ENCODE measurements around the gene CLEC4G. TPM values are rescaled to one million over a fixed set of nuclear protein-coding genes. Genes with fewer than 3 reads are reported as not detected.

The CLEC4G gene
- total and polyA plus RNA-seq, 3 experiments from 2014 or later, result not detected

DNA sequence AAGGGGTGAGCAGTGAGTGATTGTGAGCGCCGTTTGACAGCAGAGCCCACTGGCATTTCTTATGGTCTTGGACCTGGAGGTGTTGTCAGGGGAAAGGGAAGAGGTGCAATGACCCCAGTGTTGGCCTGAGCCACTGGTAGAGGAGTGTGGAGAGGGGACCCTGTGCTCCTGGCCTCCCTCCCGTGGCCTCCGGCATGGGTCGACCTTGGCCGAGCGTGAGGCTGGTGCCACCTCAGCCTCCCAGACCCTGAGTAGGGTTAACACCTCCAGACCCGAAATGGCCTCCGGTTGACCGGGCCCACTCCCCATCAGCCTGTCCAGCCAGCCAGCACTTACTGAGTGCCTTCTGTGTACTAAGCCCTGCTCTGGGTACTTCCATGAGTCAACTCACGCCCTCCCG, 44.7 kb downstream of the CLEC4G start:
- peaks cover 0 to 6% (median 3%) of the 10 kb centered on the region in 3 donors for H3K4me1 Mint-ChIP-seq
- no peaks in the 10 kb centered on the region for H3K27me3 ChIP-seq (ENCODE audit: insufficient read depth, low read length, poor library complexity, severe bottlenecking)
- DNase-seq, result no peak
- H3K4me3 ChIP-seq (ENCODE audit: low read length), result no peak overlapping the region
- no peaks in the 10 kb centered on the region for H3K9me3 Mint-ChIP-seq
- peaks cover 10% of the 10 kb centered on the region for H3K9me3 ChIP-seq (ENCODE audit: low read length)
- no peak overlapping the region for H3K27ac ChIP-seq (ENCODE audit: low read depth, low read length)
- ChIA-PET POLR2A (no interaction called here), CTCF (no interaction called here)
- peaks cover 0 to 3% of the 10 kb centered on the region in 2 donors for H3K27me3 Mint-ChIP-seq
- H3K36me3 Mint-ChIP-seq, result peaks cover 0 to 17% (median 2%) of the 10 kb centered on the region in 3 donors
- H3K4me3 Mint-ChIP-seq, result no peak overlapping the region
- H3K27ac Mint-ChIP-seq, result peak overlapping the region in 1 of 8 donors; percentile 18
- H3K36me3 ChIP-seq (ENCODE audit: insufficient read depth, low read length), result peaks cover 6% of the 10 kb centered on the region
- H3K4me1 ChIP-seq (ENCODE audit: insufficient read depth, low read length), result peaks cover under 1% of the 10 kb centered on the region

DNA sequence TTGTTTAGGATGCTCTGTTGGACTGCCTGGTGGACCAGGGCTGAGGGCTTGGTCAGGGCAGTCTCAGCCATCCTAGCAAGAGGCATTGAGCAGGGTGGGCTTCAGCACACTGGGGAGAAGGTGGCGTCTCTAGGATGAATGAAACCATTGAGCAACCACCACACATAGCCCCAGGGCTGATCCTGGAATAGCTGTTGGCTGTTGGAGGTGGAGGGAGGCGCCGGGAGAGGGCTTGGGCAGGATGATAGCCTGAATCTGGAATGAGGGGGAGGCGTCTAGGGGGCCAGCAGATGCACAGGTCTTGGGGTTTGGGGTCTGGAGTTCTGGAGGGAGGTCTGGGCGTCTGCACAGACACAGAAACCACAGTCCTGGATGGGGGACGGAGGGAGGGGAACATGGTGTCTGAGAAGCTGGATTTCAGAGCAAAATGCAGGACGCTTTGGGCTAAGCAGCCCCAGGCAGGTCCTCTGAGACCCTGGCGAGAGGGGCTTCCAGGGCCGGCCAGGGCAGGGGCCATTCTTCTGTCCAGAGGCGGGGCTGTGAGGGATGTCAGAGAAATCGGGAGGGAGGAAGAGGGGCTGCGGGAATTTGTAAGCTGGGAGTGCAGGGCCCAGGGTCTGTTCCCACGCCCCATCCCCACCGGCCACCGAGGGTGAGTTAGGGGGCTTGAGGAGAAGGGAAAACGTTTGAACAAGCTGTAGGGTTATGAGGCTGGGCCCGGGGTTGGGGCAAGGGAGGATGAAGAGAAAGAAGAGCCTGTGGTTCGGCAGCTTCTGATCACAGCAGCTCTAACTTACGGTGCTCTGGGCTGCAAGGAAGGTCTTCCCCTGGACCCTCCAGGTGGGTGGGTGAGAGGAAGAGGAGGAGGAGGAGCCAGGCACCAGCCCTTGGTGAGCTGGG, 46.1 kb downstream of the CLEC4G start:
- H3K4me1 Mint-ChIP-seq, result peaks cover 5 to 14% (median 9%) of the 10 kb centered on the region in 3 donors
- no peak for DNase-seq
- Histone ChIP-seq H3K36me3 (ENCODE audit: insufficient read depth, low read length) (peaks cover 6% of the 10 kb centered on the region), H3K4me1 (ENCODE audit: insufficient read depth, low read length) (peaks cover 9% of the 10 kb centered on the region), H3K4me3 (ENCODE audit: low read length) (no peak overlapping the region), H3K9me3 (ENCODE audit: low read length) (no peaks in the 10 kb centered on the region), H3K27me3 (ENCODE audit: insufficient read depth, low read length, poor library complexity, severe bottlenecking) (no peaks in the 10 kb centered on the region), H3K27ac (ENCODE audit: low read depth, low read length) (no peak overlapping the region)
- peaks cover 0 to 3% of the 10 kb centered on the region in 2 donors for H3K27me3 Mint-ChIP-seq
- ChIA-PET POLR2A (no interaction called here), CTCF (no interaction called here)
- H3K4me3 Mint-ChIP-seq, result peak overlapping the region in 2 of 7 donors; percentile 6 to 20
- H3K9me3 Mint-ChIP-seq, result no peaks in the 10 kb centered on the region
- peak overlapping the region in 4 of 8 donors; percentile 6 to 91 (median 49) for H3K27ac Mint-ChIP-seq
- H3K36me3 Mint-ChIP-seq, result peaks cover 0 to 24% (median 2%) of the 10 kb centered on the region in 3 donors

DNA sequence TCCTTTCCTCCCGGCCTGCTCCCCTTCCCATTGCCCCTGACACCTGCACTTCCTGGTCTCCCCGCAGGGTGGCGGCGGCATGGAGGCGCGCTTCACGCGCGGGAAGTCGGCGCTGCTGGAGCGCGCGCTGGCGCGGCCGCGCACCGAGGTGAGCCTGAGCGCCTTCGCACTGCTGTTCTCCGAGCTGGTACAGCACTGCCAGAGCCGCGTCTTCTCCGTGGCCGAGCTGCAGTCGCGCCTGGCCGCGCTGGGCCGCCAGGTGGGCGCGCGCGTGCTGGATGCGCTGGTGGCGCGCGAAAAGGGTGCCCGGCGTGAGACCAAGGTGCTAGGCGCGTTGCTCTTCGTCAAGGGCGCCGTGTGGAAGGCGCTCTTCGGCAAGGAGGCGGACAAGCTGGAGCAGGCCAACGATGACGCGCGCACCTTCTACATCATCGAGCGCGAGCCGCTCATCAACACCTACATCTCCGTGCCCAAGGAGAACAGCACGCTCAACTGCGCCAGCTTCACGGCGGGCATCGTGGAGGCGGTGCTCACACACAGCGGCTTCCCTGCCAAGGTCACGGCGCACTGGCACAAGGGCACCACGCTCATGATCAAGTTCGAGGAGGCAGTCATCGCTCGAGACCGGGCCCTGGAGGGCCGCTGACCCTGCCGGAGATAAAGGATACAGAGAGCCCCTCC, 49.6 kb downstream of the CLEC4G start:
- CTCF ChIA-PET, result interaction anchor here (2.6 to 3.2 kb wide), 2 partner anchors 33 to 120 kb away, joined by 33 to 61 read pairs; no protein-coding TSS in a partner anchor
- peak overlapping the region in 3 of 8 donors; percentile 60 to 87 (median 64) for H3K27ac Mint-ChIP-seq
- no peaks in the 10 kb centered on the region for H3K9me3 Mint-ChIP-seq
- H3K4me3 ChIP-seq (ENCODE audit: low read length), result peak overlapping the region; percentile 83
- H3K9me3 ChIP-seq (ENCODE audit: low read length), result no peaks in the 10 kb centered on the region
- peaks cover 6% of the 10 kb centered on the region for H3K36me3 ChIP-seq (ENCODE audit: insufficient read depth, low read length)
- peaks cover 23 to 43% (median 26%) of the 10 kb centered on the region in 3 donors for H3K4me1 Mint-ChIP-seq
- H3K27ac ChIP-seq (ENCODE audit: low read depth, low read length), result no peak overlapping the region
- no peak for DNase-seq
- peaks cover 6 to 16% of the 10 kb centered on the region in 2 donors for H3K27me3 Mint-ChIP-seq
- peaks cover 25% of the 10 kb centered on the region for H3K4me1 ChIP-seq (ENCODE audit: insufficient read depth, low read length)
- POLR2A ChIA-PET, result no interaction called here
- H3K36me3 Mint-ChIP-seq, result peaks cover 0 to 24% (median 2%) of the 10 kb centered on the region in 3 donors
- no peaks in the 10 kb centered on the region for H3K27me3 ChIP-seq (ENCODE audit: insufficient read depth, low read length, poor library complexity, severe bottlenecking)
- H3K4me3 Mint-ChIP-seq, result peak overlapping the region in 6 of 7 donors; percentile 37 to 92 (median 86)

DNA sequence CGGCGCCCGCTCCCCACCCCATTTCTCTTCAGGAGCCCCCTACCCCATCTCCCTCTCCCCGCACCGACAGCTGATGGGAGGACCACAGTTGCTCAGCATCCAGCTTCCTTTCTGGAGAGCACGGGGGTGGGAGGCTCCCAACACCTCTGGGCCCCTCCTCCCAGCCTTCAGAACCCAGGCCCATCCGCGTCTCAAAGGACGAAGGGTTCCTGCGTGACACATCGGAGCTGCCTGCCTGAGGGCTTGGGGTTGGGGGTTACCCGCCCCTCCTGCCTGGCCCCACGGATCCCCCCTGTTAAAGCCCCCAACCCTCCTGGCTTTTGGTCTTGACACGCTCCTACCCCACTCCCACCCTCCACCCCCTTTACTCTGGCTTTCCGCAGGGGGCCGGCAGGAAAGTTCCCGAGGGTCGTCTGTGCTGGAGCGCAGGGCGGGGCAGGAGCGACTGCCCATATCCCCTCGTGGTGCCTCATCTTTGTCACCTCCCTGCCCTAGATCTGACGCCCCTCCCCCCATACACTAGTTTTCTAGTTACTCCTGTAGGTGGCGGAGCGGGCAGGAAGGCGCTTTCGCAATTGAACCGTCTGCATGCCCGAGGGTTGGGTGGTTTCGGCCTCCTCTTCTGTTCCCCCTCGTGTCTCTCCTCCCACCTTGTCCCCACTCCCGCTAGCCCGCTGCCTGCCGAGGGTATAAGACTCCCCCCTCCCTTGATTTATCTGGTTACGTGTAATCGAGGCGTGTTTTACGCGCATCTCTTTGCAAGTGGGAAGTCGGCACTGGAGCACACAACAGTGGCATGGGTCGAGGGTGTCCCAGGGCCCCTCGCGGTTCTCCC, 50.4 kb downstream of the CLEC4G start:
- Histone ChIP-seq H3K9me3 (ENCODE audit: low read length) (no peaks in the 10 kb centered on the region), H3K36me3 (ENCODE audit: insufficient read depth, low read length) (peaks cover 6% of the 10 kb centered on the region), H3K4me3 (ENCODE audit: low read length) (peak overlapping the region; percentile 83), H3K27me3 (ENCODE audit: insufficient read depth, low read length, poor library complexity, severe bottlenecking) (no peaks in the 10 kb centered on the region), H3K27ac (ENCODE audit: low read depth, low read length) (peak overlapping the region; percentile 82), H3K4me1 (ENCODE audit: insufficient read depth, low read length) (peaks cover 31% of the 10 kb centered on the region)
- CTCF ChIA-PET, result interaction anchor here (0.6 to 3.2 kb wide), 48 partner anchors 8 to 582 kb away, joined by 3 to 61 read pairs (median 4); partner anchors contain the start of genes PET100, RETN and STXBP2
- H3K36me3 Mint-ChIP-seq, result peaks cover 0 to 24% (median 2%) of the 10 kb centered on the region in 3 donors
- POLR2A ChIA-PET, result interaction anchor here (0.8 to 1.6 kb wide), 6 partner anchors 25 to 331 kb away, joined by 3 to 5 read pairs (median 3); partner anchors contain the start of genes MAP2K7 and STXBP2
- H3K4me1 Mint-ChIP-seq, result peaks cover 26 to 49% (median 34%) of the 10 kb centered on the region in 3 donors
- H3K27me3 Mint-ChIP-seq, result peaks cover 8 to 23% of the 10 kb centered on the region in 2 donors
- peak; percentile 70 to 86 (median 74) for DNase-seq
- peak overlapping the region; percentile 81 to 97 (median 89) for H3K27ac Mint-ChIP-seq
- H3K9me3 Mint-ChIP-seq, result no peaks in the 10 kb centered on the region
- H3K4me3 Mint-ChIP-seq, result peak overlapping the region; percentile 86 to 96 (median 86)

DNA sequence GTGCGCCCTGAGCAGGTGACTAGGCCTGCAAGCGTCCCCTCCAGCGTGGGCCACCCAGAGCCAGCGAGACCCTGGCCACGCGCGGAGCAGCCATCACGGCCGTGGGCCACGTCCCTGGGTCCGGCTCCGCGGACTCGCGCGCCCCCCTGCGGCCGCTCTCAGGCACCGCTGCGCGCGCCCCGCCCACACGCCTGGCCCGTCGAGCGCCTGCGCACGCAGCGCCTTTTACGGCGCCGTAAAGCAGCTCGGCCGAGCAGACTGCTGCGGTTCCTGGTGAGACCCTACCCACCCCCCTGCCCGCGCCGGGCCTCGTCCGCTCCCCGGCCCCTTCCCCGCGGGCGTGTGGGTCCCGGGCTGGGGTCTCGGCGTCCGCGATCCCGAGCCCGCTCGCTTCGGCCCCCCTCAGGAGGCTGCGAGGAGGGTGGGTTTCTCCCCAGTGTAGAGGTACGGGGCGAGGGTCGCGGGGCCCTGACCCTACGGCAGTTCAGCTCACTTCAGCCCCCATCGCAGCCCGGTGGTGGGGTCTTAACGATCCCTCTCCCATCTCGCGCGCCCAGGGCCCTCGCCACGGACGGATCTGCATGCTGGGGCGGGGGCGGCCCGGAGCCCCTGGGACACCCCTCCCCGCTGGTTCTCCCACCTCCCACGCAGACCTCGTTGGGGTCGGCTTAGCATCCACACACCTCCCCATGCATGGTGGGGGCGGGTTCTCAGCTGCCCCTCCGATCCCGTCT, 51.1 kb downstream of the CLEC4G start, which contains the start of gene TRAPPC5:
Gene TRAPPC5 (plus strand): TSS at position 228 of the 734 bp plus-strand sequence. CDS start 1,421 bp downstream, outside the sequence.
- peaks cover 6% of the 10 kb centered on the region for H3K36me3 ChIP-seq (ENCODE audit: insufficient read depth, low read length)
- peak; percentile 81 to 88 (median 82) for DNase-seq
- CTCF ChIA-PET, result interaction anchor here (0.6 to 3.2 kb wide), 51 partner anchors 9 to 581 kb away, joined by 3 to 61 read pairs (median 4); partner anchors contain the start of genes PET100, RETN and STXBP2
- H3K27me3 ChIP-seq (ENCODE audit: insufficient read depth, low read length, poor library complexity, severe bottlenecking), result no peaks in the 10 kb centered on the region
- peaks cover 0 to 24% (median 2%) of the 10 kb centered on the region in 3 donors for H3K36me3 Mint-ChIP-seq
- H3K9me3 ChIP-seq (ENCODE audit: low read length), result no peaks in the 10 kb centered on the region
- H3K27ac ChIP-seq (ENCODE audit: low read depth, low read length), result peak within 1 kb of the TSS; percentile 82
- peak within 1 kb of the TSS; percentile 81 to 97 (median 92) for H3K27ac Mint-ChIP-seq
- H3K9me3 Mint-ChIP-seq, result no peaks in the 10 kb centered on the region
- peaks cover 30 to 57% (median 37%) of the 10 kb centered on the region in 3 donors for H3K4me1 Mint-ChIP-seq
- H3K4me3 ChIP-seq (ENCODE audit: low read length), result peak within 1 kb of the TSS; percentile 83
- H3K4me1 ChIP-seq (ENCODE audit: insufficient read depth, low read length), result peaks cover 35% of the 10 kb centered on the region
- POLR2A ChIA-PET, result interaction anchor here (0.6 to 1.6 kb wide), 7 partner anchors 25 to 331 kb away, joined by 3 to 5 read pairs (median 3); partner anchors contain the start of genes MAP2K7, PET100, STXBP2 and XAB2
- H3K4me3 Mint-ChIP-seq, result peak within 1 kb of the TSS; percentile 86 to 96 (median 86)
- peaks cover 12 to 30% of the 10 kb centered on the region in 2 donors for H3K27me3 Mint-ChIP-seq

DNA sequence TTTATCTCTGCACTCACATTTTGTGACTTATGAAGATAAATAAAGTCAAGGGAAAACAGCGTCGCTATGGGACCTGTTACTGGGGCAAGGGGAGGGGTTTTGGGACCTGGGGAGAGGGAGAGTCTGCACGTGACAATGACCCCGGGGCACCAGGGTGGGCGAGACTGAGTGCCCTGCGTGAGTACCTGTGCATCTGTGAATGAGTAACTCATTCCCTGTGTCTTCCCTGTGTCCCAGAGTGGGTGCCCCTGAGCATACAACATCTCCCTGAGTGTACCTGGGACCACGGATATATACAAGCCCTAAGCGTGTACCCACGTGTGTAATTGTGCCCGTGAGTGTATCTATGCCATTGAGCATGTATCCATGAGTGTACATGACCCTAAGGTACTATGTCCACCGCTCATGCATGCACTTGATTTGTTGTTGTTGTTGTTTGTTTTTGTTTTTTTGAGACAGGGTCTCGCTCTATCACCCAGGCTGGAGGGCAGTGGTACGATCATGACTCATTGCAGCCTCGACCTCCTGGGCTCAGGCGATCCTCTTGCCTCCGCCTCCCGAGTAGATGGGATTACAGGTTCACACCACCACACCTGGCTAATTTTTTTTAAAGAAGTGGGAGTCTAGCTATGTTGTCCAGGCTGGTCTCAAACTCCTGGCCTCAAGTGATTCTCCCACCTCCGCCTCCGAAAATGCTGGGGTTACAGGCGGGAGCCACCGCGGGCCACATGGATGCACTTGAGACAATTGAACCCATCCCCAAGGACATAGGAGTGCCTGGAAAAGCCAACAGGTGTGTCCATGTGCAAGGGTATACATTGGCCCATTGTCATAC, 51.9 kb downstream of the CLEC4G start:
- ChIA-PET CTCF (interaction anchor here (0.8 to 3.2 kb wide), 30 partner anchors 9 to 578 kb away, joined by 3 to 61 read pairs (median 5); partner anchors contain the start of genes PET100, RETN and STXBP2), POLR2A (interaction anchor here (0.6 to 1.6 kb wide), 3 partner anchors 42 to 190 kb away, joined by 3 to 5 read pairs (median 4); partner anchors contain the start of genes PET100, STXBP2 and XAB2)
- H3K9me3 ChIP-seq (ENCODE audit: low read length), result no peaks in the 10 kb centered on the region
- peak overlapping the region; percentile 69 to 92 (median 86) for H3K27ac Mint-ChIP-seq
- peaks cover 35% of the 10 kb centered on the region for H3K4me1 ChIP-seq (ENCODE audit: insufficient read depth, low read length)
- peak overlapping the region; percentile 54 to 86 (median 81) for H3K4me3 Mint-ChIP-seq
- H3K9me3 Mint-ChIP-seq, result no peaks in the 10 kb centered on the region
- no peaks in the 10 kb centered on the region for H3K27me3 ChIP-seq (ENCODE audit: insufficient read depth, low read length, poor library complexity, severe bottlenecking)
- peaks cover 0 to 17% (median 2%) of the 10 kb centered on the region in 3 donors for H3K36me3 Mint-ChIP-seq
- peak overlapping the region; percentile 83 for H3K4me3 ChIP-seq (ENCODE audit: low read length)
- peaks cover 30 to 58% (median 39%) of the 10 kb centered on the region in 3 donors for H3K4me1 Mint-ChIP-seq
- DNase-seq, result no peak
- peaks cover 6% of the 10 kb centered on the region for H3K36me3 ChIP-seq (ENCODE audit: insufficient read depth, low read length)
- H3K27ac ChIP-seq (ENCODE audit: low read depth, low read length), result peak overlapping the region; percentile 82
- peaks cover 11 to 32% of the 10 kb centered on the region in 2 donors for H3K27me3 Mint-ChIP-seq
